Stomach (tissue), 9 donors: Measurements from ENCODE around the gene EN1. TPM values are rescaled to one million over a fixed set of nuclear protein-coding genes. Genes with fewer than 3 reads are reported as not detected.
A peak's percentile ranks its signal among the peaks of the same experiment; 100 is the strongest.

ENCODE experiments used
- DNase-seq, 2 donors: peaks; one replicate each; pipeline versions ENCODE4 v3.0.0 to v3.0.0-alpha.2; 2013 to 2019
- H3K27ac ChIP-seq, 5 donors: fragments of 200-600 bp in 4 of 5; sonication (generic) in 4 of 5; one replicate each; pipeline ENCODE4 v1.5.1; 2013 to 2019; ENCODE audit warnings: mild to moderate bottlenecking in 1 of 5, moderate library complexity in 1 of 5
- H3K27me3 ChIP-seq, 3 donors: fragments of 200-600 bp; sonication (generic); one replicate each; pipeline ENCODE4 v1.5.1; 2017 to 2019; ENCODE audit warnings: mixed run types in 1 of 3
- H3K36me3 ChIP-seq, 4 donors: fragments of 200-600 bp; sonication (generic); 1 replicate in 3 of 4; 2 replicates in 1 of 4; pipeline ENCODE4 v1.5.1; 2016 to 2019
- H3K4me1 ChIP-seq, 4 donors: fragments of 200-600 bp; sonication (generic); one replicate each; pipeline ENCODE4 v1.5.1; 2016 to 2019
- H3K4me3 ChIP-seq, 4 donors: fragments of 200-600 bp; sonication (generic) in 3 of 4; one replicate each; pipeline ENCODE4 v1.5.1; 2016 to 2019; ENCODE audit warnings: mild to moderate bottlenecking in 1 of 4
- H3K9me3 ChIP-seq, 4 donors: fragments of 200-600 bp; sonication (generic); one replicate each; pipeline ENCODE4 v1.5.1; 2016 to 2019
- EP300 ChIP-seq: sonication (generic); formaldehyde crosslinking; IDR thresholded peaks from one replicate; pipeline ENCODE4 v1.6.1; 2017; ENCODE audit warnings: antibody characterized with exemption
- POLR2A ChIP-seq, 4 donors: fragments of 450-650 bp; IDR thresholded peaks; one replicate each; pipeline ENCODE4 v1.6.1; 2016; ENCODE audit warnings: antibody characterized with exemption in 4 of 4, control low read depth in 2 of 4, mild to moderate bottlenecking in 1 of 4, moderate library complexity in 1 of 4
- POLR2AphosphoS5 ChIP-seq, 3 donors: sonication (generic); formaldehyde crosslinking; IDR thresholded peaks; one replicate each; pipeline ENCODE4 v1.6.1; 2016; ENCODE audit warnings: antibody characterized with exemption in 3 of 3
- WGBS, 5 donors: extraction: QIAGEN DNeasy Blood & Tissue Kit in 3 of 5; methylation state at CpG; one replicate each; pipeline versions ENCODE4 v1.1.5 to v1.1.7; 2013 to 2018; 5-methylcytosine and 5-hydroxymethylcytosine counted together
- intact Hi-C: fragments of 100-400 bp; cut with DNase I; formaldehyde crosslinking; loops from one replicate; pipeline ENCODE4 v1.15.1; 2023; ENCODE audit warnings: low total_unique reads
- polyA plus RNA-seq, 3 donors: library from polyadenylated mRNA; stranded (reverse); fragments of 200-250 nt; gene quantifications; one replicate each; pipeline ENCODE4 v1.2.3, GENCODE V29; 2013
- total RNA-seq, 5 donors: library from RNA; depleted of rRNA; stranded (reverse); fragments of >200 nt; gene quantifications; one replicate each; pipeline versions ENCODE4 v1.1.0 to v1.2.3, GENCODE V29; 2014 to 2016
- TF ChIP-seq, protein P1 (sequence below), 7 experiments: fragments of 450-650 bp in 4 of 7; fragments of 200-600 bp in 3 of 7; sonication (generic) in 3 of 7; IDR thresholded peaks; one replicate each; pipeline ENCODE4 v1.5.1; 2016 to 2019; ENCODE audit warnings: antibody characterized with exemption in 7 of 7, control low read depth in 2 of 7, mild to moderate bottlenecking in 1 of 7
- donor health status: healthy with polysubstance abuse.
- donor health status: Bipolar disorder and iron deficiency.
- donor health status: healthy.

EN1 gene
- total and polyA plus RNA-seq, 8 donors = not detected

DNA sequence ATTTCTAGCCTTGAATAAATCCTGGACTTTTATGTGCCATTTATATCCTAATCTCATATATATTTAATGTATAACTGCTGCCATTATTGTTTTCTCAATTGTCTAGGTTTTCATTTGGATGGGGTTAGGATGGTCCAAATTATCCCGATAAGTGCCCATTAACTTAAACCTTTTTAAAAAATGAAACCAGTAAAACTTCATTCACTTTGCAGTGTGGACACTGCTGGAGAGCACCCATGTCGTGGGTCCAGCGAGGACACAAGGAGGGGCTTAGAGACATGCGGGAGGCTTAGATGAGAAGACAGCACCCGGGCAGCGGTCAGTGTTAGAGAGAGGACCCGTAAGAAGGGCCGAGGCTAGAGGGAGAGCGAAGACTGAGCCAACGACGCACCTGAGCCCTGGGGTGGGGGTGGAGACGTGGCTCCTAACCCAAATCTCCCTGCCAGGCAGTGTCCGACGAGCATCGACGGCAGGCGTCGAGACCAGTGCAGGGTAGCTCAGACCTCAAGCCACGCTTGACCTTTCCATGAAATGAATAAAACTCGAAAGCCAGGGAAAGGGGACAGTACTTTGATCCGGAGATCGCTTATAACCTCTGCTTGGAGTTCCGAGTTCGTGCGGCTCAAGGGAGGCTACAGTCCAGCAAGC lies 9.0 kb upstream of the EN1 start:
- peaks cover 66 to 100% (median 96%) of the 10 kb centered on the region in 3 donors for H3K27me3 ChIP-seq
- 6 to 10% (median 8%) methylated on average over 21 to 25 of the region's 25 CpGs for WGBS, 5 donors
- H3K4me1 ChIP-seq = peaks cover 21 to 69% (median 40%) of the 10 kb centered on the region in 4 donors
- H3K36me3 ChIP-seq = no peaks in the 10 kb centered on the region
- no peaks in the 10 kb centered on the region for H3K9me3 ChIP-seq
- peak overlapping the region in 2 of 4 donors; percentile 35 to 46 for H3K4me3 ChIP-seq
- intact Hi-C loops = loop anchor here (5.0 kb wide), 2 partner anchors 634 to 824 kb away; no protein-coding TSS in a partner anchor
- no peak overlapping the region for H3K27ac ChIP-seq
- no peak for DNase-seq
- TF ChIP-seq POLR2AphosphoS5 (IDR thresholded peaks at IDR 0.05) (no peak), EP300 (no peak), POLR2A (IDR thresholded peaks at IDR 0.05) (no peak)
- TF ChIP-seq, protein P1, sequence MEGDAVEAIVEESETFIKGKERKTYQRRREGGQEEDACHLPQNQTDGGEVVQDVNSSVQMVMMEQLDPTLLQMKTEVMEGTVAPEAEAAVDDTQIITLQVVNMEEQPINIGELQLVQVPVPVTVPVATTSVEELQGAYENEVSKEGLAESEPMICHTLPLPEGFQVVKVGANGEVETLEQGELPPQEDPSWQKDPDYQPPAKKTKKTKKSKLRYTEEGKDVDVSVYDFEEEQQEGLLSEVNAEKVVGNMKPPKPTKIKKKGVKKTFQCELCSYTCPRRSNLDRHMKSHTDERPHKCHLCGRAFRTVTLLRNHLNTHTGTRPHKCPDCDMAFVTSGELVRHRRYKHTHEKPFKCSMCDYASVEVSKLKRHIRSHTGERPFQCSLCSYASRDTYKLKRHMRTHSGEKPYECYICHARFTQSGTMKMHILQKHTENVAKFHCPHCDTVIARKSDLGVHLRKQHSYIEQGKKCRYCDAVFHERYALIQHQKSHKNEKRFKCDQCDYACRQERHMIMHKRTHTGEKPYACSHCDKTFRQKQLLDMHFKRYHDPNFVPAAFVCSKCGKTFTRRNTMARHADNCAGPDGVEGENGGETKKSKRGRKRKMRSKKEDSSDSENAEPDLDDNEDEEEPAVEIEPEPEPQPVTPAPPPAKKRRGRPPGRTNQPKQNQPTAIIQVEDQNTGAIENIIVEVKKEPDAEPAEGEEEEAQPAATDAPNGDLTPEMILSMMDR (IDR thresholded peaks at IDR 0.05) = no peak

DNA sequence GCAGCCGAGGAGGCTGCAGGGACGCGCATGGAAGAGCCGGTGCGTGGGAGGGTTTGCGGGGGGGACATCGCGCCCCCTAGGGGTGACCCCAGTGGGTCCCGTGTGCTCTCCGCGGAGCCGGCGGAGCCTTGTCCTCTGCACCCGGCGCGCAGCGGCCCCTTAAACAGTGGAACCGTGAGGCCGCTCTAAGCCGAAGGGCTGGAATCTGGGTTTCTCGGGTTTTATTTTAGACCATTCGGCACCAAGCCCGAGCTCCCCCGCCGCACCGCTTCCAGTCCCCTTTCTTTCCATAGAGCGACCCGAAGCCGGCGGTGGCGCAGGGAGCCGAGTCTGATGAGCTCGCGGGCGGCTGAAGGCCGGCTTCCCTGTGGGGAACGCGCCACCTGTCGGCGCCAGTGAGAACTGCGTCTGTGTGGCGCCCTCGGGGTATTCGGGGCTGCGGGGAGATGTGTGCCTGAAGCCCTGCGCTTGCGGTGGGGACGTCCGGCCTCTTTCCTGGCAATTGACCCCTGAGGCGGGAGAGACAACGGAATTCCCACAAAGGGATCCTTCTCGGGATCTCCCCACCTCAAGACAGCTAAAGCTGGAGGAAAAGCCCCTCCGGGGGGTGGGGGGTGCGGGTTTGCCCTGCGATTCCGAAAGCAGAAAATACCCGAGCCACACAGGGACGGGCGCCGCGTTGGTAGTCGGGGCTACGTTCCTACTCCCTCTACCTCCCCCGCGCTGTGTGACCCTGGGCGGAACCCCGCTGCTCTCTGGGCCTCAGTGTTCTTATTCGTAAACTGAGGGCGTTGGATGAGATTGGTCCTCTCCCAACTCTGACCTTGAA lies 8.2 kb upstream of the EN1 start:
- Histone ChIP-seq H3K9me3 (no peaks in the 10 kb centered on the region), H3K27me3 (peaks cover 73 to 100% (median 95%) of the 10 kb centered on the region in 3 donors), H3K27ac (no peak overlapping the region), H3K4me3 (peak overlapping the region; percentile 1 to 46 (median 20)), H3K36me3 (no peaks in the 10 kb centered on the region), H3K4me1 (peaks cover 21 to 69% (median 40%) of the 10 kb centered on the region in 4 donors)
- peak; percentile 82 to 93 for DNase-seq
- intact Hi-C loops = loop anchor here (5.0 kb wide), 2 partner anchors 633 to 823 kb away; no protein-coding TSS in a partner anchor
- WGBS, 5 donors = 2 to 4% (median 2%) methylated on average over 67 to 69 of the region's 69 CpGs
- TF ChIP-seq, protein P1 (IDR thresholded peaks at IDR 0.05) = peak in 5 of 7 experiments; percentile 89 to 97 (median 96)
- TF ChIP-seq POLR2AphosphoS5 (IDR thresholded peaks at IDR 0.05) (peak in 1 of 3 donors; percentile 28), EP300 (no peak), POLR2A (IDR thresholded peaks at IDR 0.05) (no peak)

DNA sequence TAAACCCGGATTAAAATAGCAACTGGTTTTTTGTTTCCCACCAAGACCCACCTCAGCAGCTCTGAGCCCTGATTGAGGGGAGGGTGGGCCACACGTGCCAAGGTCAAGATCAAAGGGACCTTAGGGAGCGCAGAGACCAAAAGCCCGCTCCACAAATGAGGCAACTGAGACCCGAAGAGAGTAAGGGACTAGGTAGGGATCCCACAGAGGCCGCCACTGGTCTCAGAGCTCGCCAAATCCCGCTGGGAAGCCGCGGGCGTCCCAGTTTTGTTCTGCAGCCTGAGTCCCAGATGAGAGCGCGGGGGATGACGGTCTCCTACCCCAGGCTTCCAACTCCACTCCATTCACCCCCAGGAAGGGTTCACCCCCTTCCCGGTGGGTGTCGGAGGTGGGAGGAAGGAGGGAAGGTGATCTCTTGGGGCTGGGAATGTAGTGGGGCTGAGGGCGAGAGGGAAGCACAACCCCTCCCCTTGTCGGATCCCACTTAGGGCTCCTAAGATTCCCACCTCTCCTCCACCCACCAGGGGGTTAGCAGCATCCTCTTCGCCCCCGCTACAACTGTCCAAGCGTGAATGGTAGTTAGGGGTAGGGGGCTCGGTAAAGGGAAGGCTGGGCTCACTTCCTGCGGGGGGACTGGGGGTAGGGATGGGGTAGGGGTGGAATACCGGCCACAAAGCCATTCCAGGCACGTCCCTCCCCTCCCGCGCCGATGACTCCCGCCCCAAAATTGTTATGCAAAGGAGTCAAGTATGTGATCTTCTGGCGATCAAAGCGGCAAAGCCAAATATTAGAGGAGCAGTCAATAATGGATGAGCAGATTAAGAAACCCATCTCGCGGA lies 7.3 kb upstream of the EN1 start:
- Histone ChIP-seq H3K27me3 (peaks cover 81 to 100% (median 97%) of the 10 kb centered on the region in 3 donors), H3K4me3 (peak overlapping the region in 1 of 4 donors; percentile 35), H3K9me3 (no peaks in the 10 kb centered on the region), H3K4me1 (peaks cover 21 to 74% (median 40%) of the 10 kb centered on the region in 4 donors), H3K27ac (no peak overlapping the region), H3K36me3 (no peaks in the 10 kb centered on the region)
- DNase-seq = no peak
- TF ChIP-seq POLR2A (IDR thresholded peaks at IDR 0.05) (no peak), POLR2AphosphoS5 (IDR thresholded peaks at IDR 0.05) (no peak)
- intact Hi-C loops = loop anchor here (5.0 kb wide), 2 partner anchors 632 to 822 kb away; no protein-coding TSS in a partner anchor
- 5 to 7% (median 7%) methylated on average over 24 to 33 of the region's 33 CpGs for WGBS, 5 donors

DNA sequence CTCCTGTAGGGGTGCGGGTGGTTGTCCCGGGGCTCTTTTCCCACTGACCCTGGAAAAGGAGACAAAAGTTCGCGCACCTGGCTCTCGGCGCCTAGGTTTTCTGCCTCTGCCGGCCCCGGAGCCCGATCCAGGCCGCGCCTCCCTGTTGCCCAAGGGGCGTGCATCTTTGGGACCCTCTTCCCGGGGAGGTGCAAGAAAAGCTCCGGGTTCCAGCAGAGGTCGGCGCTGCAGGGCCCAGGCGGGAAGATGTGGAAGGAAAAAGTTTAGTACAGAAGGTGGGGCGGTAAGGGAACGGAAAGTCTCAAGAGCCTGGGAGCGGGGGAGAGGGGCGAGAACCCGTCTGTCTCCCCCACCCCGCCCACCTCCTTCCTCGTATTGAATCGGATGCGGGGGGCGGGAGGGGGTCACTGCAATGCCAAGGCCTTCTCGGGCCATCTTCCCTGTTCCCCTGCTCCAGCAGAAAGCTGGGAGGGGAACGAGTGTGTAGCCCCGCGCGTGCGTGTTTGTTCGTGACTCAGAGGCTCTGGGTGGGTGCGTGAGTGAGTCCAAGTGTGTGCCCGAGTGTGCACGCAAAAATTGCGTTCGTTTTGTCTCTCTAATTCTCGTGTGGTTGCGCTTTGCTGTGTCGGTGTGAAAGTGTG lies 6.3 kb upstream of the EN1 start:
- intact Hi-C loops = no loop called here
- 3 to 7% (median 5%) methylated on average over 28 to 42 of the region's 42 CpGs for WGBS, 5 donors
- H3K27ac ChIP-seq = no peak overlapping the region
- no peak overlapping the region for H3K4me3 ChIP-seq
- DNase-seq = no peak
- H3K9me3 ChIP-seq = no peaks in the 10 kb centered on the region
- no peak for TF ChIP-seq POLR2A (IDR thresholded peaks at IDR 0.05)
- no peak for TF ChIP-seq EP300
- TF ChIP-seq, protein P1 (IDR thresholded peaks at IDR 0.05) = no peak
- TF ChIP-seq POLR2AphosphoS5 (IDR thresholded peaks at IDR 0.05) = no peak
- peaks cover 80 to 100% (median 97%) of the 10 kb centered on the region in 3 donors for H3K27me3 ChIP-seq
- peaks cover 21 to 78% (median 41%) of the 10 kb centered on the region in 4 donors for H3K4me1 ChIP-seq
- H3K36me3 ChIP-seq = no peaks in the 10 kb centered on the region
